ENCODE data around the gene ARHGEF28. TPM values are rescaled to one million over a fixed set of nuclear protein-coding genes. Genes with fewer than 3 reads are reported as not detected.

The ARHGEF28 gene
- total and polyA plus RNA-seq, 7 experiments from 2014 or later: 0.03 to 0.47 TPM; not detected in 5

DNA sequence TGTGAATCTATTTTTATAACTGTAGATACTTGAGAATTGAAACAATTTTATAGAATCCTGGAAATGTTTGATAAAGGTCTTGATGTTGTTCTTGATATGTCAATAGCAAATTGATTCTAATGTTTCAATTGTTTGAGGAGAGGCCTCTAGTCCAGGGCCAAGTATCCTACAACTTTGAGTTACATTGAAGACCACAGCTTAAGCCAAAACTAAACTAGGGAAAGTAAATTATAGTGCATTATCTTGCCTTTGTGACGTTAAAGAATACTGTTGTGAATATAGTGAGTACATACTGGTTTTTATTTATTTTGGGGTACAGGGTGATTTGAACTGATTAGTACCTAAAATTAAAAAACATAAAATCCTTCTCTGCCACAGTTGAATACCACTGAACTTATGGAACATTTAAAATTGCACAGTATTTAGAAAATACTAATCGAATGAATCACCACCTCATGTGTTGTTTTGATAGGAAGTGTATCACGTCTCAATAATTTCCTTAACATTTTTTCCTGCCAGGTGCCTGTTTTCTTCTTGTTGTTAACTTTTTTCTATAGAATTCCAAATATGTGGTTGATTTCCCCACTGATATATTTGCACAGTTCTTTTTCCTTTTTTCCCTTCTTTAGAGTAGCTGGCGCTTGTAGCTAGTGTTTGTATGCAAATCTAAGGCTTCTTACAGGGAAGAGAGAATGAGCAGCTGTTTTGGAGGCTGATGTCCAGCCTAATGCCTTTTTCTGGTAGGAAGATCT lies 12.5 kb downstream of the ARHGEF28 start:
- Histone ChIP-seq H3K9me3 (ENCODE audit: control insufficient read depth in 2 of 3, low read length in 3 of 3) (no peaks in the 10 kb centered on the region), H3K27me3 (ENCODE audit: control insufficient read depth in 2 of 2, insufficient read depth in 2 of 2, low read length in 2 of 2) (no peaks in the 10 kb centered on the region), H3K36me3 (ENCODE audit: control insufficient read depth in 2 of 3, insufficient read depth in 3 of 3, low read length in 3 of 3) (no peaks in the 10 kb centered on the region), H3K27ac (ENCODE audit: low read depth, low read length) (no peak overlapping the region), H3K4me3 (ENCODE audit: low read length) (no peak overlapping the region), H3K4me1 (ENCODE audit: control insufficient read depth in 2 of 2, insufficient read depth in 2 of 2, low read length in 2 of 2) (no peaks in the 10 kb centered on the region)
- intact Hi-C loops (cut with micrococcal nuclease): no loop called here
- POLR2A ChIA-PET: interaction anchor here (0.7 kb wide), 1 partner anchor 256 kb away, joined by 3 read pairs; no protein-coding TSS in a partner anchor
- DNase-seq: no peak
- H3K36me3 Mint-ChIP-seq: no peaks in the 10 kb centered on the region
- peaks cover 4 to 36% (median 17%) of the 10 kb centered on the region in 5 donors for H3K27me3 Mint-ChIP-seq
- no peak overlapping the region for H3K4me3 Mint-ChIP-seq
- peaks cover 0 to 2% (median 0%) of the 10 kb centered on the region in 7 donors for H3K4me1 Mint-ChIP-seq
- no peaks in the 10 kb centered on the region for H3K9me3 Mint-ChIP-seq
- no peak for ATAC-seq
- CTCF ChIA-PET: no interaction called here
- H3K27ac Mint-ChIP-seq: no peak overlapping the region

DNA sequence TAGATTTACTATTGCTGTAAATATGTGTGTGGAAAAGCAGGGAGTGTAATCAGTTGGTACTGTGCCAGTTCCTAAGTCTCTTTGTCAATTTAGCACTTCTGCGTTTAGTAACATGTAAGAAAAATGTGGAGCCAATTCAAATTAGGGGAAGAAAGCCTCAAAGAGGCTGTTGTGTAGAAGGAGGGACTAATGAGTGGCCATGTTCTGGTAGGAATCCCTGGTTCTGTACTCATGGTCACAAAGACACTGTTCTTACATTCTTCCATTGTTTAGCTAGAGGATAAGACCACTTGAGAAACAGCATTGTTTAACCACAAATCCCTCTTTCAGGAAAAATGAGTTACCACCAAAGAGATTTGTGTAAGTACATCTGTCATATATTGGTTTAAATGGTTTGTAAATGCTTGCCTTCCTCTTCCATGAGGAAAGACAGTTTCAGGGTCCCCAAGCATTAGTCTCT lies 14.9 kb downstream of the ARHGEF28 start:
- DNase-seq (no peak), ATAC-seq (no peak)
- Mint-ChIP-seq H3K4me1 (peaks cover 0 to 2% (median 0%) of the 10 kb centered on the region in 7 donors), H3K27ac (no peak overlapping the region), H3K9me3 (peaks cover 0 to under 1% (median 0%) of the 10 kb centered on the region in 11 donors), H3K36me3 (no peaks in the 10 kb centered on the region), H3K27me3 (peaks cover 9 to 38% (median 11%) of the 10 kb centered on the region in 5 donors), H3K4me3 (no peak overlapping the region)
- intact Hi-C loops (cut with micrococcal nuclease): no loop called here
- peaks cover 0 to 3% of the 10 kb centered on the region in 2 donors for H3K27me3 ChIP-seq (ENCODE audit: control insufficient read depth in 2 of 2, insufficient read depth in 2 of 2, low read length in 2 of 2)
- H3K27ac ChIP-seq (ENCODE audit: low read depth, low read length): no peak overlapping the region
- no peak overlapping the region for H3K4me3 ChIP-seq (ENCODE audit: low read length)
- no peaks in the 10 kb centered on the region for H3K4me1 ChIP-seq (ENCODE audit: control insufficient read depth in 2 of 2, insufficient read depth in 2 of 2, low read length in 2 of 2)
- POLR2A ChIA-PET: no interaction called here
- H3K36me3 ChIP-seq (ENCODE audit: control insufficient read depth in 2 of 3, insufficient read depth in 3 of 3, low read length in 3 of 3): no peaks in the 10 kb centered on the region
- CTCF ChIA-PET: no interaction called here
- no peaks in the 10 kb centered on the region for H3K9me3 ChIP-seq (ENCODE audit: control insufficient read depth in 2 of 3, low read length in 3 of 3)

DNA sequence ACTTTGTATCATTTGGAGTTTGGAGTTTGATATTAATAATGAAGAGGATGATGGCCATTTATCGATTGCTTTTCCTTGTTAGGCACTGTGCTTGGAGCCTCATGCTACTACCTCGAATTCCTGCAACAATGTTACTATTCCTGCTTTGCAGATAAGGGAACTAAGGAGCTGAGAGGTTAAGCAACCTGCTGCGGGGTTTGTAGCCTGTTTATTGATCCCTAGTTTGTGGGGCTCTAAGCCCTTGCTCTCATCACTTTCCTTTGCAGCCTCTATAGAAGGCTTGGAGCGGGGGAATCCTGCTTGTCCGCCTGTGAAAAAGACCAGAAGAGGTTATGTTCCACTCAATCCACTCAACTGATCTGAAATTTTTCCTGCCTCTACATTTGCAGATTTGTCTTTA lies 15.8 kb downstream of the ARHGEF28 start:
- peaks cover 0 to 2% (median 0%) of the 10 kb centered on the region in 7 donors for H3K4me1 Mint-ChIP-seq
- Histone ChIP-seq H3K27me3 (ENCODE audit: control insufficient read depth in 2 of 2, insufficient read depth in 2 of 2, low read length in 2 of 2) (peaks cover 0 to 3% of the 10 kb centered on the region in 2 donors), H3K4me1 (ENCODE audit: control insufficient read depth in 2 of 2, insufficient read depth in 2 of 2, low read length in 2 of 2) (no peaks in the 10 kb centered on the region), H3K36me3 (ENCODE audit: control insufficient read depth in 2 of 3, insufficient read depth in 3 of 3, low read length in 3 of 3) (no peaks in the 10 kb centered on the region), H3K27ac (ENCODE audit: low read depth, low read length) (no peak overlapping the region), H3K4me3 (ENCODE audit: low read length) (no peak overlapping the region), H3K9me3 (ENCODE audit: control insufficient read depth in 2 of 3, low read length in 3 of 3) (no peaks in the 10 kb centered on the region)
- POLR2A ChIA-PET: no interaction called here
- no peak for ATAC-seq
- CTCF ChIA-PET: no interaction called here
- peaks cover 17 to 38% (median 19%) of the 10 kb centered on the region in 5 donors for H3K27me3 Mint-ChIP-seq
- no peaks in the 10 kb centered on the region for H3K36me3 Mint-ChIP-seq
- no peak for DNase-seq
- no peak overlapping the region for H3K4me3 Mint-ChIP-seq
- peaks cover 0 to 5% (median 0%) of the 10 kb centered on the region in 11 donors for H3K9me3 Mint-ChIP-seq
- H3K27ac Mint-ChIP-seq: no peak overlapping the region
- intact Hi-C loops (cut with micrococcal nuclease): no loop called here

DNA sequence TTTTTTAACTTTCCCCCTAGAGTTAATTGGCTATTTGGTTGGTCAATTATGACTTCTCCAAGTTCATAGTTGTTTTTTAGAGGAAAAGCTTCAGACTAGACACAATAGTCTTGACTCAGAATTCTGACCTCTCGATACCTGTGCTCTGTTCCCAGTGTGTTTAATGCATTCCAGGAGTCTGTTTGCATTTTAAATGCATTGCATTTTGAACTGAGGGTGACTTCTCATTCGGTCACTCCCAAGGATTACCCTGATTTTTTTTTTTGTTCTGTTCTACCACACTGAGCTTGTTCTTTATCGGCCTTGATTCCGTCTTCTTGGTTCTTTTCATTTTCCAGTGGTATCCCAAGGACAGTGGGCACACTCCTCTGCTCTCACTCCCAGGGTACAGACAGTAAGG lies 16.3 kb downstream of the ARHGEF28 start:
- H3K4me1 ChIP-seq (ENCODE audit: control insufficient read depth in 2 of 2, insufficient read depth in 2 of 2, low read length in 2 of 2): no peaks in the 10 kb centered on the region
- H3K27me3 ChIP-seq (ENCODE audit: control insufficient read depth in 2 of 2, insufficient read depth in 2 of 2, low read length in 2 of 2): peaks cover 0 to 3% of the 10 kb centered on the region in 2 donors
- peaks cover 0 to 2% (median 0%) of the 10 kb centered on the region in 7 donors for H3K4me1 Mint-ChIP-seq
- ChIA-PET POLR2A (no interaction called here), CTCF (no interaction called here)
- DNase-seq (no peak), ATAC-seq (no peak)
- H3K27ac Mint-ChIP-seq: no peak overlapping the region
- H3K27ac ChIP-seq (ENCODE audit: low read depth, low read length): no peak overlapping the region
- no peaks in the 10 kb centered on the region for H3K9me3 ChIP-seq (ENCODE audit: control insufficient read depth in 2 of 3, low read length in 3 of 3)
- peaks cover 17 to 37% (median 19%) of the 10 kb centered on the region in 5 donors for H3K27me3 Mint-ChIP-seq
- peaks cover 0 to 5% (median 0%) of the 10 kb centered on the region in 11 donors for H3K9me3 Mint-ChIP-seq
- H3K4me3 Mint-ChIP-seq: no peak overlapping the region
- no peak overlapping the region for H3K4me3 ChIP-seq (ENCODE audit: low read length)
- H3K36me3 Mint-ChIP-seq: no peaks in the 10 kb centered on the region
- H3K36me3 ChIP-seq (ENCODE audit: control insufficient read depth in 2 of 3, insufficient read depth in 3 of 3, low read length in 3 of 3): no peaks in the 10 kb centered on the region
- intact Hi-C loops (cut with micrococcal nuclease): no loop called here

DNA sequence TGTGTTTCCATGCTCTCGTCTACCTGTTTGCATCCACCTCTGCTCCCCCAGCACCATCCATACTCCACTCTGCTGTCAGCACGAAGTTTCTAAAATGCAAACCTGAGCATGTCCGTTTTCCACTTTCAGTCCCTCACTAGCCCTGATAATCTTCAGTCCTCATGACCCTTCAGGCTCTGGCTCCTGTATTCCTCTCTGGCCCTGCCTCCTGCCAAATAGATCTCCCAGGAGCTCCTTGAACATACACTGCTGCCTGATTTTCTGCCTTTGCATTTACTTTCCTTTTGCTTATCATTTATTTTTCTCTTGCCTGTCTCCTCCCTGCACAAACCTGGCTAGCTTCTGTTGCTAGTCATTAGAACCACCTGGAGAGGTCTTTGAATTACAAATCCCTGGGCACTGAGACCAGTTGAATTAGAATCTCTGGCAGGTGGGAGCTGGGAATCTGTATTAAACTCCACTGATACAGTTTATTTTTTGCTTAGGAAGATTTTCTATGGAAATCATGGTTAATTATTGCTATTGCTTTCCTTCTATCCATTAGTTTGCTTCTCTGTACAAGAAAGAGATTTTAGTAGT lies 18.5 kb downstream of the ARHGEF28 start:
- Histone ChIP-seq H3K27ac (ENCODE audit: low read depth, low read length) (no peak overlapping the region), H3K36me3 (ENCODE audit: control insufficient read depth in 2 of 3, insufficient read depth in 3 of 3, low read length in 3 of 3) (no peaks in the 10 kb centered on the region), H3K4me1 (ENCODE audit: control insufficient read depth in 2 of 2, insufficient read depth in 2 of 2, low read length in 2 of 2) (no peaks in the 10 kb centered on the region), H3K9me3 (ENCODE audit: control insufficient read depth in 2 of 3, low read length in 3 of 3) (no peaks in the 10 kb centered on the region), H3K4me3 (ENCODE audit: low read length) (no peak overlapping the region), H3K27me3 (ENCODE audit: control insufficient read depth in 2 of 2, insufficient read depth in 2 of 2, low read length in 2 of 2) (peaks cover 0 to 3% of the 10 kb centered on the region in 2 donors)
- ChIA-PET CTCF (no interaction called here), POLR2A (no interaction called here)
- Mint-ChIP-seq H3K27me3 (peaks cover 26 to 40% (median 30%) of the 10 kb centered on the region in 5 donors), H3K36me3 (no peaks in the 10 kb centered on the region), H3K9me3 (peaks cover 0 to 5% (median 0%) of the 10 kb centered on the region in 11 donors), H3K4me3 (no peak overlapping the region), H3K4me1 (no peaks in the 10 kb centered on the region), H3K27ac (no peak overlapping the region)
- intact Hi-C loops (cut with micrococcal nuclease): no loop called here
- no peak for DNase-seq
- ATAC-seq: no peak

DNA sequence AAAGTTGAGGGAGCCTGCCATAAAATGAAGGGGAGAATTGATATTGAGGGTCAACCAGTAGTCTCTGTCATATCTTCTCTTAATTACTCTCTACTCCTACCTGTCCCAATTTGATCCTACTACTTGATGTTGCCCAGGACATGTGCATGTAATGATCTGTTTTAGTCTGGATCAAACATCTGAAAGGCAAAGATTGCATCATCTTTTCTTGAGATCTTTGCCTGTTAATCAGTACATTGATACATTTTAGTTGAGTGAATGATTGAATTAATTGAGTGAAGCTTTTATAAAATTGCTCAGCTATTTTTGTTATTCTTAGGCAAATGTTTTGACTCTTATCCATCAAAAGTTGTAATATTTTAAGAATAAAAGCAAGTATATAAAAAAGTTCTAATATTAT lies 21.7 kb downstream of the ARHGEF28 start:
- Mint-ChIP-seq H3K9me3 (peaks cover 0 to 5% (median 0%) of the 10 kb centered on the region in 11 donors), H3K27ac (no peak overlapping the region), H3K27me3 (peaks cover 18 to 42% (median 37%) of the 10 kb centered on the region in 5 donors), H3K36me3 (no peaks in the 10 kb centered on the region), H3K4me1 (no peaks in the 10 kb centered on the region), H3K4me3 (no peak overlapping the region)
- H3K27ac ChIP-seq (ENCODE audit: low read depth, low read length): no peak overlapping the region
- no peak for DNase-seq
- no peaks in the 10 kb centered on the region for H3K4me1 ChIP-seq (ENCODE audit: control insufficient read depth in 2 of 2, insufficient read depth in 2 of 2, low read length in 2 of 2)
- no peak overlapping the region for H3K4me3 ChIP-seq (ENCODE audit: low read length)
- H3K27me3 ChIP-seq (ENCODE audit: control insufficient read depth in 2 of 2, insufficient read depth in 2 of 2, low read length in 2 of 2): peaks cover 0 to 3% of the 10 kb centered on the region in 2 donors
- CTCF ChIA-PET: interaction anchor here (0.6 kb wide), 1 partner anchor 1274 kb away, joined by 8 read pairs; no protein-coding TSS in a partner anchor
- H3K9me3 ChIP-seq (ENCODE audit: control insufficient read depth in 2 of 3, low read length in 3 of 3): no peaks in the 10 kb centered on the region
- H3K36me3 ChIP-seq (ENCODE audit: control insufficient read depth in 2 of 3, insufficient read depth in 3 of 3, low read length in 3 of 3): no peaks in the 10 kb centered on the region
- ATAC-seq: no peak
- intact Hi-C loops (cut with micrococcal nuclease): no loop called here
- POLR2A ChIA-PET: no interaction called here

All from naive thymus-derived CD4-positive, alpha-beta T cell (primary cell).